NCI-H146 (cell line): Measurements from ENCODE around the gene SDF4.

Experiments used
- DNase-seq: peaks from one replicate; lab custom pipeline; 2025; lab: John Stamatoyannopoulos, UW

The SDF4 gene

GRCh38 chr1:1241588-1242219 lies 9.9 kb upstream of the SDF4 start:
- DNase-seq, result no peak

GRCh38 chr1:1240822-1241587 lies 9.2 kb upstream of the SDF4 start:
- DNase-seq, result no peak

- DNase-seq, result no peak
Measured at GRCh38 chr1:1240348-1240732, 8.5 kb upstream of the SDF4 start.

GRCh38 chr1:1239614-1240347 lies 8.0 kb upstream of the SDF4 start:
- no peak for DNase-seq

- no peak for DNase-seq
Measured at GRCh38 chr1:1239227-1239613, 7.4 kb upstream of the SDF4 start.

- no peak for DNase-seq
Measured at GRCh38 chr1:1238702-1239178, 6.9 kb upstream of the SDF4 start.

GRCh38 chr1:1237874-1238701 lies 6.3 kb upstream of the SDF4 start:
- no peak for DNase-seq

GRCh38 chr1:1236945-1237873 lies 5.4 kb upstream of the SDF4 start:
- DNase-seq, result peak; percentile 8

GRCh38 chr1:1236176-1236763 lies 4.5 kb upstream of the SDF4 start:
- no peak for DNase-seq

- DNase-seq, result no peak
Measured at GRCh38 chr1:1235016-1235744, 3.4 kb upstream of the SDF4 start.

GRCh38 chr1:1234180-1234808 lies 2.5 kb upstream of the SDF4 start:
- DNase-seq, result no peak

GRCh38 chr1:1233567-1233892 lies 1.7 kb upstream of the SDF4 start:
- DNase-seq, result no peak

- DNase-seq, result no peak
Measured at GRCh38 chr1:1232796-1233566, 1.2 kb upstream of the SDF4 start.

GRCh38 chr1:1232208-1232795 lies 501 bp upstream of the SDF4 start, which contains the start of gene B3GALT6:
Gene B3GALT6, plus strand, starts transcription at chr1:1232237. Its CDS starts 42 bp downstream, at chr1:1232279.
- DNase-seq, result no peak

- DNase-seq, result peak; percentile 39
Measured at GRCh38 chr1:1230656-1231399, 973 bp downstream of the SDF4 start.

- DNase-seq, result no peak
Measured at GRCh38 chr1:1229770-1230169, 2.0 kb downstream of the SDF4 start.

GRCh38 chr1:1228596-1229321 lies 3.0 kb downstream of the SDF4 start:
- no peak for DNase-seq
